ENCODE results near the gene AKIRIN1.
"Not testable (repeated sequence)": the region's sequence is repeated elsewhere in the genome, so short reads cannot be mapped to it uniquely, and the experiment has no call there.

AKIRIN1 gene

DNA sequence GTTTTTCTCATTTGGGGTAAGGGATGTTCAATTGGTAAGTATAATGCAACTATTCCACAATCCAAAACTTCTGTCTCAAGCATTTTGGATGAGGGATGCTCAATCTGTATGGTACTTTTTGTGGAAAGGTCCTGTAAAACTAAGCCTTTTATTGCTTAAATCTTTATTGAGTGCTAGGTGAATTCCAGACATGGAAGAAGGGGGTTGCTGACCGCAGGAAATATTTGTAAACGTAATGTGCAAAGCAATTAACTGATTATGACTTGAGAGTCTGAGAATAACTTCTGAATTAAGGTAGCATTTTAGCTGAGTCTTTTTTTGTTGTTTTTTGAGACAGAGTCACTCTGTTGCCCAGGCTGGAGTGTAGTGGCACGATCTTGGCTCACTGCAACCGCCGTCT is 3.1 kb downstream of the AKIRIN1 start:
- no peak for DNase-seq (ENCODE audit: low read depth in 2 of 2)

- no peak for DNase-seq (ENCODE audit: low read depth in 2 of 2)
Observed at GRCh38 chr1:38997034-38997900, 6.2 kb downstream of the AKIRIN1 start.

- DNase-seq (ENCODE audit: low read depth in 2 of 2): no peak
Observed at GRCh38 chr1:38997901-38998190, 6.8 kb downstream of the AKIRIN1 start.

DNA sequence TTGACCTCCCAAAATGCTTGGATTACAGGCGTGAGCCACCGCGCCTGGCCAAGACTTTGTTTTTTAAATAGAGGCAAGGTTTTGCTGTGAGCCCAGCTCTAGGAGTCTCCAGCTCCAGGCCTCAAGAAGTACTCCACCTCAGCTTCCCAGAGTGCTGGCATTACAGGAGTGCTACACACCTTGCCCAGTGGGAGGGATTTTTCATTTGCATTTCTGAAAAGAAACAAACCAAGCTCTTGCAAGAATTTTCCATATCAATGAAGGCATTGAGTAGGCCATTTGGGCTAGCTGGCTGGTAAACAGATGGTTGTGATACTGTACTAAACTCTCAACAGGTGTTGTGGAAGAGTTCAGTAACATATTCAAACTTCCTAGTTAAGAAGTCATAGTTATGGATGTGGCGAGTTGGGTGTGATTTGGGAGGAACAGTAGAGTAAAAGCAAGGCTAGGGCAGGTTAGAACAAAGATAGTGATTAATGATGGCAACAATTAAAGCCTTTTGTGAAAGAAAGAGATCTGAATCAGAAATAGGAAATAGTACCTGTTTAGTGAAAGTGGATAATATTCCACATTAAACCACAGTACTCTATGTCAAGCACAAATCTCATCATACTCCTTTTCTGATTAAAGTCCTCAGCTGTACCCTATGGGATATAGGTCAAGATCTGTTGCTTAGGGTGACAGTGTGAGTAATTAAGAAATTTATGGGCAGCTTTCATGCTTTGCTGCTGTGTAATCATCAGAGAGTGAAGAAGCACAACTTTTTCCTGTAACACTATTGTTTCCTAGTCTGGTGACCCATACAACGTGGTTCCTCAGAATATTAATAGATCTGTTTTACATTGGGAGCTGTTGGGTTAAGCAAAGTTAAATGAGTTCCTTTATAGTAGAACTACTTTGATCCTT is 10.7 kb downstream of the AKIRIN1 start:
- no peak for DNase-seq (ENCODE audit: low read depth in 2 of 2)

DNA sequence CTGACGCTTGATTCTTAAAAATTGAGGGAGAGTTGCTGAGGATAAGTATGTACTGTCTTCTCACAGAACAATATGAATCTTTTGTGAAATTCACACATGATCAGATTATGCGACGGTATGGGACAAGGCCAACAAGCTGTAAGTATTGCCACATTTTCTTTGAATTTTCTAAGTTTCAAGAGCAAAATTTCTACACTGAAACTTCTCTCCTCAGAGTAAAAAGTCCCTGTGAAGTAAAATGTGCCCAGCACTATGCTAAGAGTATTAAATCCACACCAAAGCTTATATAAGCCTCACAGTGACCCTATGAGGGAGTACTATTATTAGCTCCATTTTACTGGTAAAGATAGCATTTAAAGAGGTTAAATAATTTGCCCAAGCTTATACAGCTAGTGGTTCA is 12.2 kb downstream of the AKIRIN1 start:
- DNase-seq (ENCODE audit: low read depth in 2 of 2): no peak

GRCh38 chr1:39003794-39004193 is 12.7 kb downstream of the AKIRIN1 start:
- DNase-seq (ENCODE audit: low read depth in 2 of 2): no peak

GRCh38 chr1:39006287-39006686 is 15.2 kb downstream of the AKIRIN1 start:
- no peak for DNase-seq (ENCODE audit: low read depth in 2 of 2)

GRCh38 chr1:39006726-39007645 is 15.9 kb downstream of the AKIRIN1 start:
- DNase-seq (ENCODE audit: low read depth in 2 of 2): no peak

DNA sequence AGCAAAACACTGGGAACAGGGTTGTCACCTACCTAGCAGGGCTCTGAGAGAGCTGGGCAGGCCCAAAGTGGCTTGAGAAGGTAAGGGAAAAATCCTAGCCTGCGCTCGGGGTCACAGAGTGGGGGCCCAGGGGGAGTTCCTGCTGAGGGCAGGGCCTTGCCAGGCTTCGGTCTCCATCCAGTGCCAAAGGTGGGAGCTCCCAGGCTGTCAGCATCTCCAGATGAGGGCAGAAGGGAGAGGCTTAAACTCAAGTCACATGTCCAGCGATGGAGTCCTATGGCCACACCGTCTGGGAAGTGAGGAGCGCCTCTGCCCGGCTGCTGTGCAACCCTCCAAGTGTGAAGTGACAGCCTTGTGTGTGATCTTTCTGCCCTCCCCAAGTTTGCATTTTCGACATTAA is 23.9 kb downstream of the AKIRIN1 start:
- DNase-seq (ENCODE audit: low read depth in 2 of 2): not testable (repeated sequence)

DNA sequence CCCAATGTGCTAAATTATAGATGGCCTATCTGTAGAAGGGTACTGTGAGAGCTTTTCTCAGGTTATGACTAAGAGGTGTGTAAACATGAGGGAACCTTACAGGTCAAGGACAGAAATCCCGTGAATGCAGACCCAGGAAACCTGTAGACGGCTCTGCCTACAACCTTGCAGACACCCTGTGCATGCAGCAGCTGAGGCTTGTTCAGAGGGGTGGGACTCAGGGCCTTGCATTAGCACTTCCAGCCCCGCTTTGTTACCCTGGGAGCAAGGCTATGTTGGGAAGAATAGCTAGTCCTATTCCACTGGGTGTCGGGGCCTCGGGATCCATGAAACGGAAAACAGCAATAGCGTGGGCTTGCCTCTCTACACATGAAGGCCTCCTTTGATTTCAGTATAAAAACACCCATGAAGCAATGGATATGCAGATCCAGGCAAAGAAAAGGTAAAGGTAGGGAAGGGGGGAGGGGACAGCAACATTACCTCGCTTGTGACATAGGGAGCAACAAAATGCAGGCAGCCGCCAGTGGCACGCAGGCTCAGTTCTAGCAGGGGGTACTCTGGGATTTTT is 25.6 kb downstream of the AKIRIN1 start:
- DNase-seq (ENCODE audit: low read depth in 2 of 2): no peak

GRCh38 chr1:39017266-39017665 is 26.2 kb downstream of the AKIRIN1 start:
- no peak for DNase-seq (ENCODE audit: low read depth in 2 of 2)

DNA sequence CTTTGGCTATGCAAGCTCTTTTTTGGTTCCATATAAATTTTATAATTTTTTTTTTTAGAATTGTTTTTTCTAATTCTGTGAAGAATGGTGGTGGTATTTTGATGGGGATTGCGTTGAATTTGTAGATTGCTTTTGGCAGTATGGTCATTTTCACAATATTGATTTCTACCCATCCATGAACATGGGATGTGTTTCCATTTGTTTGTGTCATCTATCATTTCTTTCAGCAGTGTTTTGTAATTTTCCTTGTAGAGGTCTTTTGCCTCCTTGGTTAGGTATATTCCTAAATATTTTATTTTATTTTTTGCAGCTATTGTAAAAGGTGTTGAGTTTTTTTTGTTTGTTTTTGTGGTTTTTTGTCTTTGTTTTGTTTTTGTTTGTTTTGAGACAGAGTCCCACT is 29.4 kb downstream of the AKIRIN1 start:
- not testable (repeated sequence) for DNase-seq (ENCODE audit: low read depth in 2 of 2)

- no peak for DNase-seq (ENCODE audit: low read depth in 2 of 2)
Observed at GRCh38 chr1:39021426-39021825, 30.4 kb downstream of the AKIRIN1 start.

DNA sequence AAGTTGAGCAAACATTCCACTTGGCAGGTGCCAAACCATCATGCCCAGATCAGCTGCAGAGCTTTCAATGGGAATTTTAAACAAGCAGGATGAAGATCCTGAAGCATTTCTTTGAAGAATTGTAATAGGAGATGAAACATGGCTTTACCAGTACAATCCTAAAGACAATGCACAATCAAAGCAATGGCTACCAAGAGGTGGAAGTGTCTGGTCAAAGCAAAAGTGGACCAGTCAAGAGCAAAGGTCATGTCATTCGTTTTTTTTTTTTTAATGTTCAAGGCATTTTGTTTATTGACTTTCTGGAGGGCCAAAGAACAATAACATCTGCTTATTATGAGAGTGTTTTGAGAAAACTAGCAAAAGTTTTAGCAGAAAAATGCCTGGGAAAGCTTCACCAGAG is 32.1 kb downstream of the AKIRIN1 start:
- no peak for DNase-seq (ENCODE audit: low read depth in 2 of 2)

DNA sequence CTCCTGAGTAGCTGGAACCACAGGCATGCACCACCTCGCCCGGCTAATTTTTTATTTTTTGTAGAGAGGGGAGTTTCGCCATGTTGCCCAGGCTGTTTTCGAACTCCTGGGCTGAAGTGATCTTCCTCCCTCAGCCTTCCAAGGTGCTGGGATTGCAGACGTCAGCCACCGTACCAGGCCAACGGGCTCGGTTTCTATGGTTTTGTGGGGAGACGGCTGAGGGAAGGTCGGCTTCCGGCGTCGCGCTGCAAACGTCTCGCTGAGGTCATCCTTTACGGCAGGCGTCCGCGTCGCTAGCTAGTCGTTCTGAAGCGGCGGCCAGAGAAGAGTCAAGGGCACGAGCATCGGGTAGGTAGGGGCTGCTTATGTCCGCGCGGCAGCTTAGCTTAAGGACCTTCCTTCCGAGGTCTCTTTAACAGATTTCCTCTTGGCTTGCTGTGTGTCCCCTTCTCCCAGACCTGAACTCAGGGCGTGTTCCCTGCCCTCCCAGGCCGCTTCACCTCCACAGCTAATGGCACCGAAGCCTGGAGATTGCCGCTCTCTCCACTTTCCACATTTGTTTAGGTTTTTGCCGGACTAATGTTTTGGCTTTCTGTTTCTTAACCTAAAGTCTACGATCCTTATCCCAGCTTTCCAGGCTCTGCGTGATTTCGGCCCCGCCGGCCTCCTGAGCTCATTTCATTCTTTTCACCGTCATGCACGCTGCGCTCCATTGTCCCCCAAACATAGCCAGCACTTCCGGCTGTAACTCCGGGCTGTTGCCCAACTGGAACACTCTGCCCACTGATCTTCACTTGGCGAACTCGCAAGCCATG is 35.2 kb downstream of the AKIRIN1 start, which contains the start of gene NDUFS5:
NDUFS5 (plus strand) TSS at position 300 of the 815 bp plus-strand sequence. CDS start 2,375 bp downstream, outside the sequence.
- DNase-seq (ENCODE audit: low read depth in 2 of 2): peak; percentile 59 to 63

DNA sequence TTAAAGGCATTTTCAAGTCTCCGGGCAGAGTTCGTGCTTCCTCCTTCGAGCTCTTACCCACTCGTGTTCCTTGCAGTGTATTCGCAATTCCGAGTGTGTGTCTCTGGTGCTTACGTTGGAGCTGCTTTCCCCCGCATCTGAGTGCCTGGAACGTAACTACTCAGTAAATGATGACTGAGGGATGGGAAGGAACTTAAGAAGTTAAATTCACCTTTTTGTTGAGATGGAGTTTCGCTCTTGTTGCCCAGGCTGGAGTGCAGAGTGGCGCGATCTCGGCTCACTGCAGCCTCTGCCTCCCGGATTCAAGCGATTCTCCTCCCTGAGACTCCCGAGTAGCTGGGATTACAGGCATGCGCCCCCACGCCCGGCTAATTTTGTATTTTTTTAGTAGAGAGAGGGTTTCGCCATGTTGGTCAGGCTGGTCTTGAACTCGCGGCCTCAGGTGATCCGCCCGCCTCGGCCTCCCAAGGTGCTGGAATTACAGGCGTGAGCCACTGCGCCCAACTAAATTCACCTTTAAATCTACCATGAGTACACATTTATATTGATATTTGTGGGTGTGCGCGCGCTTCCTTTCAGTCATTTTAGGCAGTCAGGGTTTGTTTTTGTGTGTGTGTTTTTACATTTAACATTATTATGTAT is 35.9 kb downstream of the AKIRIN1 start:
- no peak for DNase-seq (ENCODE audit: low read depth in 2 of 2)

DNA sequence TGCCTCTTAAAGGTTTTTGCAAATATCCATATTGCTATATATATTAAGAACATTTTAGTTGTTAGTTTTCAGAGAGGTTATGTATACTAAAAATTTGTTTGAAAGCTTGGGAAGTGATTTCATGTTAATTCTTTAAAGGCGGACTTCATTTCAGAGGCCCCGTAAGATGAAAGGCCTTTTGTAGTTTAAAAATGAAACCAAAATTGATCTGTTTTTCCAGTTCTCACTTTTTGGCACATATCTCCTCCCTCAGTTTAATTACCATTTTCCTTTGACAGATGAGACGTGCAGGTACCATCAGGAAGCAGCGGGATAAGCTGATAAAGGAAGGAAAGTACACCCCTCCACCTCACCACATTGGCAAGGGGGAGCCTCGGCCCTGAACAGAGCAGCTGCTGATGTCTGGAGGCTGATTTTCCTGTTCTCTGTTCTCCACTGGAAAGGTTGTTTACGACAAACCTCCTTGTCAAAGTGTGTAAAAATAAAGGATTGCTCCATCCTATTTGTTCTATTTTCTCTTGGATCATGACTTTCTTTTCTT is 43.1 kb downstream of the AKIRIN1 start:
- no peak for DNase-seq (ENCODE audit: low read depth in 2 of 2)

GRCh38 chr1:39036678-39037077 is 45.6 kb downstream of the AKIRIN1 start:
- DNase-seq (ENCODE audit: low read depth in 2 of 2): no peak

- DNase-seq (ENCODE audit: low read depth in 2 of 2): no peak
Observed at GRCh38 chr1:39043513-39043912, 52.4 kb downstream of the AKIRIN1 start.

- no peak for DNase-seq (ENCODE audit: low read depth in 2 of 2)
Observed at GRCh38 chr1:39044762-39045161, 53.7 kb downstream of the AKIRIN1 start.
